A673 (cell line): ENCODE measurements around the gene TMEM61.

Experiments
- CTCF ChIP-seq: fragments of 300-800, 200-600 bp; sonication (generic); conservative IDR thresholded peaks from 2 replicates; pipeline ENCODE4 v1.5.1; 2017; ENCODE audit warnings: low read depth, mild to moderate bottlenecking, antibody characterized with exemption, low read length, moderate library complexity, mixed read lengths
- EZH2 ChIP-seq: fragments of 200-600 bp; sonication (generic); IDR thresholded peaks from 2 replicates; pipeline ENCODE4 v1.6.1; 2017; ENCODE audit warnings: borderline replicate concordance, low read depth, mild to moderate bottlenecking, mixed read lengths, antibody characterized with exemption, low read length; ENCODE audit not compliant: poor library complexity, severe bottlenecking

- no peak for TF ChIP-seq CTCF
- no peak for TF ChIP-seq EZH2
These were observed 58.1 kb downstream of the TMEM61 start for GRCh38 chr1:55038552-55038838.
